ENCODE results near the gene SNCB.

The SNCB gene

GRCh38 chr5:176575488-176576422, 54.6 kb downstream of the SNCB start:
- H3K4me1 Mint-ChIP-seq (ENCODE audit: low read depth): no peaks in the 10 kb centered on the region
- H3K27ac Mint-ChIP-seq: no peak overlapping the region
- H3K4me3 Mint-ChIP-seq: no peak overlapping the region
- H3K27me3 Mint-ChIP-seq: no peaks in the 10 kb centered on the region
- H3K36me3 Mint-ChIP-seq (ENCODE audit: low read depth): no peaks in the 10 kb centered on the region
- H3K9me3 Mint-ChIP-seq: no peaks in the 10 kb centered on the region

- Mint-ChIP-seq H3K27ac (no peak overlapping the region), H3K4me3 (no peak overlapping the region), H3K27me3 (no peaks in the 10 kb centered on the region), H3K4me1 (ENCODE audit: low read depth) (no peaks in the 10 kb centered on the region), H3K36me3 (ENCODE audit: low read depth) (no peaks in the 10 kb centered on the region), H3K9me3 (no peaks in the 10 kb centered on the region)
These were observed 55.3 kb downstream of the SNCB start for GRCh38 chr5:176575066-176575465.

- H3K36me3 Mint-ChIP-seq (ENCODE audit: low read depth): no peaks in the 10 kb centered on the region
These were observed 56.1 kb downstream of the SNCB start for GRCh38 chr5:176574297-176574591.

DNA sequence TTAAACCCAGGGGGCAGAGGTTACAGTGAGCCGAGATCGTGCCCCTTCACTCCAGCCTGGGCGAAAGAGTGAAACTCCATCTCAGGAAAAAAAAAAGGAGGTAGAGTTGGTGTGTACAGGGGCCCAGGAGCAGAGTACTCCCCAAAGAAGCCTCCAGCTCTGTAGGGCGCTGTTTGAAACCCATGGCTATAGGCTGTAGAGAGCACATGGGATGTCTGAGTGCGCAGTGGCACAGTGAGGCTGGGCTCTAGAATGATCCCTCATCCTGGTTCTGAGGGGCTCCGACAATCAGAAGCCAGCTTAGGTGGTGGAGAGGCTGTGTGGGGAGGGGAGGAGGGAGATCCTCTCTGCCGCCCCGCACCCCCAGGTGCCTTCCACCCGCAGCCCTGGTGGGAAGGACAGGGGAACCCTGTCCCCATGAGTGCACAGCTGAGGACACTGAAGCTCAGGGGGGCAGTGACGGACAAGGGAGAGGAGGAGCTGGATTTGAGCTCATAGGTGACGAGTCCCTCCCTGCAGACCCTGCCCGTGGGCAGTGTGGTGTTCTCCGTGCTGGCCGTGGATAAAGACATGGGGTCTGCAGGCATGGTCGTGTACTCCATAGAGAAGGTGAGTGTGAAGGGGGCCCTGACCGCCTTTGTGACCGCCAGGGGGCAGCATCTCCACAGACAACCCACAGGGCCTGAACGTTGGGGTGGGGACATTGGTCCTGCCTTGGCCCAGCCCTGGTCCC, 56.6 kb downstream of the SNCB start:
- Mint-ChIP-seq H3K4me1 (ENCODE audit: low read depth) (no peaks in the 10 kb centered on the region), H3K36me3 (ENCODE audit: low read depth) (no peaks in the 10 kb centered on the region), H3K27ac (no peak overlapping the region), H3K27me3 (no peaks in the 10 kb centered on the region), H3K4me3 (no peak overlapping the region), H3K9me3 (no peaks in the 10 kb centered on the region)

More at GRCh38 chr5:176574297-176574591, 56.1 kb downstream of the SNCB start:
- no peaks in the 10 kb centered on the region for H3K4me1 Mint-ChIP-seq (ENCODE audit: low read depth)
- no peak overlapping the region for H3K27ac Mint-ChIP-seq
- H3K4me3 Mint-ChIP-seq: no peak overlapping the region
- H3K9me3 Mint-ChIP-seq: no peaks in the 10 kb centered on the region
- no peaks in the 10 kb centered on the region for H3K27me3 Mint-ChIP-seq
